PFSK-1 (cell line): ENCODE data around the gene CACNA1D.

Experiments
- FOXP2 ChIP-seq: optimal IDR thresholded peaks from 2 replicates; pipeline ENCODE3; 2011; ENCODE audit warnings: borderline replicate concordance, control low read depth, inconsistent platforms; ENCODE audit not compliant: insufficient read depth; ENCODE audit errors: extremely low read length, extremely low read depth
- POLR2AphosphoS5 ChIP-seq: IDR thresholded peaks from 2 replicates; pipeline ENCODE4 v1.6.1; 2012; ENCODE audit warnings: low read depth, mild to moderate bottlenecking, control low read depth, low read length, moderate library complexity
- REST ChIP-seq, 2 experiments: IDR thresholded peaks; 2 replicates each; pipeline versions ENCODE4 v1.6.1 to v1.8.0; 2011 to 2012; ENCODE audit warnings: low read depth in 2 of 2, low read length in 2 of 2, control low read depth in 1 of 2, inconsistent platforms in 1 of 2, mild to moderate bottlenecking in 1 of 2, moderate library complexity in 1 of 2; ENCODE audit not compliant: insufficient read depth in 1 of 2
- SIN3A ChIP-seq: IDR thresholded peaks from 2 replicates; pipeline ENCODE4 v1.6.1; 2012; ENCODE audit warnings: mild to moderate bottlenecking, low read length, moderate library complexity, borderline replicate concordance; ENCODE audit not compliant: insufficient read depth
- TAF1 ChIP-seq: IDR thresholded peaks from 2 replicates; pipeline ENCODE4 v1.6.1; 2012; ENCODE audit warnings: low read length, control low read depth, borderline replicate concordance; ENCODE audit not compliant: insufficient read depth

Gene CACNA1D

GRCh38 chr3:53819163-53819868 lies 324.9 kb downstream of the CACNA1D start:
- no peak for TF ChIP-seq SIN3A
- no peak for TF ChIP-seq TAF1
- TF ChIP-seq POLR2AphosphoS5: no peak
- no peak for TF ChIP-seq FOXP2
- no peak for TF ChIP-seq REST (IDR thresholded peaks at IDR 0.05; ENCODE audit: insufficient read depth in 1 of 2, low read depth in 2 of 2, low read length in 2 of 2)

GRCh38 chr3:53820084-53820483 lies 325.7 kb downstream of the CACNA1D start:
- TF ChIP-seq TAF1 (no peak), SIN3A (no peak), POLR2AphosphoS5 (no peak), FOXP2 (no peak), REST (IDR thresholded peaks at IDR 0.05; ENCODE audit: insufficient read depth in 1 of 2, low read depth in 2 of 2, low read length in 2 of 2) (no peak)

- TF ChIP-seq SIN3A (no peak), POLR2AphosphoS5 (no peak), TAF1 (no peak), FOXP2 (no peak), REST (IDR thresholded peaks at IDR 0.05; ENCODE audit: insufficient read depth in 1 of 2, low read depth in 2 of 2, low read length in 2 of 2) (no peak)
These were observed 326.6 kb downstream of the CACNA1D start for GRCh38 chr3:53820756-53821580.

GRCh38 chr3:53821631-53822121 lies 327.3 kb downstream of the CACNA1D start:
- no peak for TF ChIP-seq POLR2AphosphoS5
- TF ChIP-seq TAF1: no peak
- no peak for TF ChIP-seq FOXP2

GRCh38 chr3:53822331-53822741 lies 327.9 kb downstream of the CACNA1D start:
- no peak for TF ChIP-seq POLR2AphosphoS5
- no peak for TF ChIP-seq REST (IDR thresholded peaks at IDR 0.05; ENCODE audit: insufficient read depth in 1 of 2, low read depth in 2 of 2, low read length in 2 of 2)
- TF ChIP-seq TAF1: no peak
- no peak for TF ChIP-seq FOXP2
- TF ChIP-seq SIN3A: no peak
